GM21723 (cell line): Measurements from ENCODE around the gene KSR1.
"Not testable (repeated sequence)": the region's sequence is repeated elsewhere in the genome, so short reads cannot be mapped to it uniquely, and the experiment has no call there.

Source experiments
- ATAC-seq: cut with Tn5 transposase; IDR thresholded peaks from one replicate; pipeline ENCODE4 v1.9.1; 2021; ENCODE audit warnings: mild to moderate bottlenecking, moderate library complexity; ENCODE audit not compliant: unreplicated experiment

Gene KSR1

DNA sequence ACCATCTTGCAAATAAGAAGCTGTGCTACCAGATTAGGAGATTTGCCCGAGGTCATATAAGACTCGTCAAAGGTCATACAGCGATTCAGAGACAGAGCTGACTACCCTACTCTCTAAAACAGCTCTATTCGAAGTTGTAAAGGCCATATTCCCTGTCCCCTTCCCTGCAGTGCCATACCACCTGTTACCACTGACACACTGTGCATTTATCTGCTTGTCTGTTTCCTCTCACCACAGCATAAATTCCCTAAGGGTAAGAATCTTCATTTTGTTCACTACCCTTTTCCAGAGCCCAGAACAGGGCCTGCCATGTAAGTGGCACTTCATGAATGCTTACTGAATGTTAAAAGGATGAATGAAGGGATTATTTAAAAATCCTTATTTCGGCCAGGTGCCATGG, 3.4 kb upstream of the KSR1 start:
- ATAC-seq = no peak

DNA sequence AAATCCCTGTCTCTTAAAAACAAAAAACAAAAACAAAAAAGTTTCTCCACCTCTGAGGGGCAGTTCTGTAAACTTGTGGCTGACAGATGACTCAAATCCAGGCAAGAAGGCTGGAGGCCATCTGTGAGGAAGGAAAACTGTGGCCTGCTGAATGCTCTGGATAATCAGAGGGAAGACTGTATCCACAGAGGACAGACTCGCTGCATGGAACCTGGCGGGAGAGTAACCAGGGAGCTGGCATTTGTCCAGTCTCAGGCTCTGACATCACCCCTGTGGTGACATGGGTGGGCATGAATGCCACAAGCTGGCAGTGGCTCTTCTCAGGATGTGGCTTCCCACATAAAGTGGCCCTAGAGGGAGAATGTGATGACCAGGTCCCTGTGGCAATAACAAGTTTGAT, 2.8 kb upstream of the KSR1 start:
- ATAC-seq = no peak

DNA sequence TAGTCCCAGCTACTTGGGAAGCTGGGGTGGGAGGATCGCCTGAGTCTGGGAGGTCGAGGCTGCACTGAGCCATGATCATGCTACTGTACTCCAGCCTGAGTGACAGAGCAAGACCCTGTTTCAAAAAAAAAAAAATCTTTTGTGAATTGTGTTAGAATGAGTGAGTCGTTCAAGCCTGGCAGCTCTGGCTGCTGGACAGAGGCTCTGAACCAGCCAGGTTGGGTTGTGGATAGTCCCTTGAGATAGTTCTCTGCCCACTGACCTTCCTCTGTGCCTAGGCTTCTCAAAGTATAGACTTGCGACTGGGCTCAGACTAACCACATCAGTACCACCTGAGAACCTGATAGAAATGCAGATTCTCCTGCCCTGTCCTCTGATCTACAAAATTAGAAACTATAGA, 2.2 kb upstream of the KSR1 start:
- ATAC-seq = no peak

DNA sequence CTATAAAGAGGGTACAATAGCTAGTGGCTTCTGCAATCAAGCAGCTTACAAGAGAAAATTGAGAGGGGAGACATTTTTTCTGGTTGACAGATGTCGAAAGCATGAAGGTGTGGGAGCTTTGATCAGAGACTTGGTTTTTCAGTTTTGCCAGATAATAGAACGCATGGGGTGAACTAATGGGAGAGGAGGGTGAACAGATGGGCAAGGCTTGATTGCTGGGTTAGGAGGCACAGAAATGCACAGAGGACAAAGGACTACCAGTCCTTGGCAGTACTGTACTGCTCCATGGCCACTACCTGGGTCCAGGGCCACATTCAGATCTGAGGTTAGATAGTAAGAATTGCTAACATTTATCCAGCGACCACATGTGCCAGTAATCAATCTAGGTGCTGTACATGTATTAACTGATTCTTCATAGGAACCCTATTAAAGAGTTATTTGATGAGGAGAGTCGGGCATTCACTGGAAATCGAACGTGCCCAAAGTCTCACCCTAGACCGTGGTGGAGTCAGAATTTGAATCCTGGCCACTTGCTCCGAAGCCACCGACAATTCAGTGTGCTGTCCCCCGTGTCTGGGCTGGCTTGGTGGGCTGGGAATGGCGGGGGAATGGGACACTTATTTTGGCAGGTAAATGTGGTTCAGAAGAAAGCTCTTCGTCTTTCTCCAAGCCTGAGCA, 873 bp upstream of the KSR1 start:
- ATAC-seq = no peak

DNA sequence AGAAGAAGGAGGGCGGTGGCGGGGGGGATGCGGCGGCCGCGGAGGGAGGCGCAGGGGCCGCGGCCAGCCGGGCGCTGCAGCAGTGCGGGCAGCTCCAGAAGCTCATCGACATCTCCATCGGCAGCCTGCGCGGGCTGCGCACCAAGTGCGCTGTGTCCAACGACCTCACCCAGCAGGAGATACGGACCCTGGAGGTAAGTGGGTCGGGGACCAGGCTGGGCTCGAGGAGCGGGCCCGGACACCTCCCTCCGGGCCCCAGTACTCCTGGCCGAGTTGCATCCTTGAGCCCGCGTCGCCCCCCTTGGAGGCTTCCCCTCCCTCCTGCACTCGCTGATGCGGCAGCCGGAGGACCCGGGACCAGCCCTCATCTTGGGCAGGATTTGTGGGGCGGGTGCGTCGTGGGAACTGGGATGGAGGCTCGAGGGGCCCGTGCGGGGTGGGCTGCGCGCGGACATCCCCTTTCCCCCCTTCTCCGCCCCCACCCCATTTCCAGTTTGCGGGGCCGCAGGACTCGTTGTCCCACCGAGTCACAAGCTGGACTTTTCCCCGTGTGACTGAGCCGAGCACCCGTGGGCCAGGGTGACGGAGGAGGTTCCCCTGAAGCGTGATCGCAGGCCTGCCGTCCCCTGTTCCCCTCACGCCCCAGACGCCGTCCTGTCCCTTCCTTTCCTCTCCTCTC, 572 bp downstream of the KSR1 start:
- ATAC-seq = no peak

DNA sequence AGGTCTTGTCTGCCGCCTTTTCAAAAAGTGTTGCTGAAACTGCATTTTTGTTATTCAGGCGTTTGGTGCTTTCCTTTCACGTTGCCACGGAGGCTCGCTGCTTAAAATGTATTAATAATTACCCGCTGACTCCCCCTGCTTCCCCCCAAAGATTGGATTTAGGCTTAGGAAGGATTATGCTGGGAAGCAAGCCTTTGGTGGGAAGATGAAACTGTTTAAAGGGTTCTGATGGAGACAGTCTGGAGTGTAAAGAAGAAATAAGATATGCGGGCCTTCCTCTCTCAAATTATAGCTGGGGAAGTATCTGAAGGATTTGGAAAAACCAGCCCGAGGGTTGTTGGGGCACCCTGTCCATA, 1.1 kb downstream of the KSR1 start:
- ATAC-seq = no peak

DNA sequence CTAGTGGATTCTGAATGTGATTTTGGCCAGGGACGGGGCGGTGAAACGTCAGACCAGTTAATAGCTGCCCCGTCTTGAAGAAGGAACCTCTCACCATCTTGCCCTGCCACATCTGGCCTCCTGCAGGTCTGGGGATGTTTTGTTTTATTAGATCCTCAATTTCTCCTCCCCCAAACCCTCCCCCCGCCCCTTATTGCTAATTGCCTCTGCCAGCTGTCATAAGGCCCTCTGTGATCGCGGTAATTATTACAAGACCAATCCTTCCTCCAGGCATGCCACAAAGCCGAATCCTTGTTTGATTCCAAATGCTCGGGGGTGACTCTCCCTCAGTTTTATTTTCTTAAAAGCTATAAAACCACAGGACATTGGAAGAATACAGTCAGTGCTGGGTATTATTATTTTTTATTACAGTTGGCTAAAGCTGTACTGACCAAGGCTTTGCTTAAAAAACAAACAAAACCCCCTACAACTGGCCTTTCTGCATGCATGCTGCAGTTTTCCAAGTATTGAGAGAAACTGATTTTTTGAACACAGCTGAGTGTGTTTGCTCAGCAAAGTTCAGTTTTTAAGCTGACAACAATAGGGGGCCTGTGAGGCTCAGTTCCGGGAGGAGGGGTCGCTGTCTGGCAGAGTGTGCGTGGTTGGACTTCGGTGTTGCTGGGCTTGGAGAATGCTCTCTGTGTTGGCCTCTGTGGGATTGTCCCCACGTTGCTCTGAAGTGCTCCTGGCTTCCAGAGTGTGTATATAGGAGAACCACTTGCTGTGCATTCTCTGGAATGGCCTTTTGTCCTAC, 1.7 kb downstream of the KSR1 start:
- ATAC-seq = no peak

DNA sequence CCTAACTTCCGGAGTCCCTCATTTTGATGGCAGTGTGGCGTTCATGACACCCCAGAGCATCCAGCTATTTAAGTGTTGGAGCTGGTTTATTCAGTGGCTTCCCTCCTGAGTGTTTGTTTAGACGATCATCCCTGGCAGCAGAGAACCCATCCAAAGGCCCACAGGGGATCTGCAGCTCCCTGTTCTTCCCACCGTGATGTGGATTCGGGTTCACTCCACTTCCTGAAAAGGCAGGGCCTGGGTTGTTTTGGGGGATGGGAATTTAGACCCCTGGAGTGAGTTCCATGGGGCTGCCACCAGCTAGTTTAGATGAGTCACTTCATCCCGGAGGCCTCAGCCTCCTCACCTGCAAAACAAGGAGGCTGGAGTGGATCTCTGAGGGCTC, 2.3 kb downstream of the KSR1 start:
- no peak for ATAC-seq

DNA sequence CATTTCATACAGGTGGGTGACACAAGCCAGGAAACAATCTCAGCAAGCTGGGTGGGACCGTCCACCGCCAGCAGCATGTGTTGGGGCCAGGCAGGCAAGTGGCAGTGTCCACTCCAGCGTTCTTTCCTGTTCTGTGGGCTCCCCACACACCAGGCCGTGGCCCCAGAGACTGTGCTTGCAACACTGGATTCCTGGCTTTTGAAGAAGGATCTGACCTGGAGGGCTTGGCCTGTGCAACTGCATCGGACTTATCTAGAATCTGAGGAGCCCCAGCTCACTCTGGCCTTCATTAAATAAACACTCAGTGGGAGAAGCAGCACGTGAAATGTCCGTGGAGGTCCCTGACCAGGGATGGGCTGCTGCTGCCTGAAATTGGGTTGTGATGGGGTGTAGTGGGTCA, 3.2 kb downstream of the KSR1 start:
- no peak for ATAC-seq

DNA sequence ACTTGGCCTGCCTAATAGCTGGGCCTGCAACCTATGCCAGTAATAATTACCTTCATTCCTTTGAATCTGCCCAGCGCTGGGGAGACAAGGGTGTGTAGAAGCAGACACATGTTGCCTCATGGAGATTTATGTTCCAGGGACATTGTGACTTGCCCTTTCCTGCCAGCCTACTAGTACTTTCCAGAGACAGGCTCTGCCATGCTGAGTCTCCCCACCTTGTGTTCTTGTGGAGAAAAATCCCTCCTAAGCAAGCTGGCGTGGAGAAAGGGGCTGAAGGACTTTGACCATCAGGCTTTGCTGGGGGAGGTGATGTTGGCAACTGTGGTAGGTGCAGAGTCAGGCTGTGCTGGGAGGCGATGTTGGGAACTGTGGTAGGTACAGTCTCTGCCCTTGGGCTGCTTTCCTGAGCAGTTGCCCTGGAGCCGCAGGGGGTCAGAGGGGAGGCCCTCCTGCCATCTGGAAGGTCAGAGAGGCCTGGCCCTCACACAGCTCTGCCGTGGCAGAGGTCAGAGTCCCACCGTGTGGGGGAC, 4.0 kb downstream of the KSR1 start:
- ATAC-seq = no peak

DNA sequence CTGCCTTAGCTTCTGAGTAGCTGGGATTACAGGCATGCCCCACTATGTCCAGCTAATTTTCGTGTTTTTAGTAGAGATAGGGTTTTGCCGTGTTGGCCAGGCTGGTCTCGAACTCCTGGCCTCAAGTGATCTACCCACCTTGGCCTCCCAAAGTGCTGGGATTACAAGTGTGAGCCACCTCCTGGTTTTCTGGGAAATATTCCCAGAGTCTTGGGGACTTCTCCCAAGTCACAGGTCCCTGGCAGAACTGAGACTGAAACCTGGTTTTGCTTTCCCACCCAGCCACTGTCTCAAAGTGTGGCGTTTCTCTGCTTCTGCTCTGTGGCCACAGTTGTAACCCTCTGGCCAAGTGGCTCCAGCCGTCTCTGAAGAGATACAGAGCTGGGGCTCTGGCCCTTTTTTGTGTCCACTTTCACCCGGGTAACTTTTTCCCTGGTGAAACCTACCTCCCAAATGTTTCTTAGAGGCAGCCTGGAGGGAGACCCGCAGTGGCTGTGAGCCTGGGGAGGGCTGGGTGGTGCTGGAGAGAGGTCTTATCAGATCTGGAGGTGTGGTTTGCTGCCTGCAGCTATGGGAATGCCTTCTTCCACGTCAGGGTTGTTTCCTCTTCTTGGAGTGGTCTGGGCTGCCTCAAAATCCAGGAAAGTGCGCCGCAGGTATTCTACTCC, 5.1 kb downstream of the KSR1 start:
- ATAC-seq = no peak

DNA sequence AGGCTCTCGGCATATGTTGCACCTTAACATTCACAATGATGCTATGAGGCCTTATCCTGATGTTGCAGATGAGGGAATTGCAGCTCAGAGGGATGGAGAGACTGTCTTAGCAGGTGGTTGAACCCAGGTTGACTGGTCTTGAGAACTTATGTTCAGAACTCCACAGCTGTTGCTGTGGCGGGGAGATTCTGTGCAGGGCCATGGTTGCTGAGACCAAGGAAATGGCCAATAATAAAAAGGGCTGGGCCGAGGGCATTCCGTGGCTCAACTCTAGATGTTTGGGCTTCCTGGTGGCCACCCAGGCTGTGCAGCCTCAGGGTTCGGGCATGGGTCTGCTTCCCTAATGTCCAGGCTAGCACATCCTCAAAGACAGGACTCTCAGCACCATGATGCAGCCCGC, 5.9 kb downstream of the KSR1 start:
- ATAC-seq = no peak

DNA sequence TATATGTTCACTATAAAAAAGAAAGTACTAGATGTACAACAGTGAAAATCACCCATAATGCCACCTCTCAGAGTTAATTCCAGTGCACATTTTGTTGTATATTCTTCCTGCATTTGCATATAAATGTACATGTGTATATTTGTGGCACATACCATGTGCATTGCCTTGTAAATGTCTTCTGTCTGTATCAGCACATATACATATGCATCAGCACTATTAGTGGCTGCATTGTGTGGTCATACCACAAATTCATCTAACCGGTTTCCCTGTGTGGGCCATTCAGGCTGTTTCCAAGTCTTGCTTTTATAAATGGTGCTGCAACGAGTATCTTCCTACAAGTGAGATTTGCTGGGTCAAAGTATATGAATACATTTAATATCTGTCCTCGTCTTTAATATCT, 6.5 kb downstream of the KSR1 start:
- ATAC-seq = no peak

DNA sequence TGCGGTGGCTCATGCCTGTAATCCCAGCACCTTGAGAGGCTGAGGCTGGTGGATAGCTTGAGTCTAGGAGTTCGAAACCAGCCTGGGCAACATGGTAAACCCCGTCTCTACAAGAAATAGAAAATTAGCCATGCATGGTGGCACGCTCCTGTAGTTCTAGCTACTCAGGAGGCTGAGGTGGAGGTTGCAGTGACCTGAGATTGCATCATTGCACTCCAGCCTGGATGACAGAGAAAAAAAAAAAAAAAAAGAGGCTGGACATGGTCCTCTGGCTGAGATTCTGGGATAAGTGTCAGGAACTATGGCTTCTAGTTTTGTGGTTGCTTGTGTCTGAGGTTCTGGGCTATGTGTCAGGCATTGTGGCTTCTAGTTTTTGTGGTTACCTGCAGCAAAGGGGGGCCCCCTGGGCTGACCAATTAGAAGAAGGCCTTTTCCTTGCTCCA, 7.0 kb downstream of the KSR1 start:
- no peak for ATAC-seq

DNA sequence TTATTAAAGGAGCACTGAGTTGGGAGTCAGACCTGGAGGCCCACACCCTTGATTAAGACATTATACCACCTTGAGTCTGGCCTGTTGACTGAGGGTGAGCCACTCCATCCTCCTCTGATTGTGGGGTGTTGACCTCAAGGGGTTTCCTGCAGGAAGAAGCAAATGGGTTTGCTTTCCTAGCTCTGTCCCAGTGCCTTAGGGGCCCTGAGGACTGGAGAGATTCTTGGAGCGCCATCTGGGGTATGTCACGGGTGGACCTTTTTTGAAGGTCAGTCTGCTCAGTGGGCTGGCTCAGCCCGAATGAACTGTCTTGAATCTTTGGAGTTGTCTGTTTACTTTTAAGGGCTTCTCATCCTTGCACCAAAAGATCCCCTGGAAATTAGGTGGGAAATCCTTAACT, 7.8 kb downstream of the KSR1 start:
- not testable (repeated sequence) for ATAC-seq

DNA sequence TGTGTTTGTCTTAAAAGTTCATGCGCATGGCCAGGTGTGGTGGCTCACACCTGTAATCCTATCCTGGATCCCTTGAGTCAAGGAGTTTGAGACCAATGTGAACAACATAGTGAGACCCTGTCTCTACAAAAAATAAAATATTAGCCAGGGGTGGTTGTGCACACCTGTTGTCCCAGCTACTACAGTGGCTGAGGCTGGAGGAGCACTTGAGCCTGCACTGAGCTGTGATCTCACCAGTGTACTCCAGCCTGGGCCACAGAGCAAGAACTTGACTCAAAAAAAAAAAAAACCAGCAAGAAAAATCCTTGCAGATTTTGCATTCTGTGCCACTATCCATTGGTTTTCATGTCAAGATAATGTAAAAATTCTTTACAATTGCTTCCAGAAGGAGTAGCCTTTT, 8.2 kb downstream of the KSR1 start:
- no peak for ATAC-seq

DNA sequence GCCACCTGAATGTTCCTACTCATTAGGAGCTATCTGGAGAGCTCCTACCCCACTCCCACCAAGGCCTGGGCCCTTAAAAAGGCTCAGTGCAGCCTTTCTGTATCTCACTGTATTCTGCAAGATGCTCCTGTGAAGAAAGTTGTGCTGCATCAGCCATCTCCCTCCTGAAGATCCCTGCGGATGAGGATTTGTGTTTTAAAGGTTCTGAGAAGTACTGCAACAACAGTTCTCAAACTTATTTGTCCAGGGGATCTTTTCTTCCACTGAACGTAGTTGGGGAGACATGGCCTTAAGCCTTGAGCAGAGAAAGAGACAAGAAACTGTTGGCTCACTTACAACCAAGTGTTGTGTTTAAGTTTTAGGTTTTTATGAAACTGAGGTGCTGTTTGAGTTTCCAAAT, 9.6 kb downstream of the KSR1 start:
- not testable (repeated sequence) for ATAC-seq

DNA sequence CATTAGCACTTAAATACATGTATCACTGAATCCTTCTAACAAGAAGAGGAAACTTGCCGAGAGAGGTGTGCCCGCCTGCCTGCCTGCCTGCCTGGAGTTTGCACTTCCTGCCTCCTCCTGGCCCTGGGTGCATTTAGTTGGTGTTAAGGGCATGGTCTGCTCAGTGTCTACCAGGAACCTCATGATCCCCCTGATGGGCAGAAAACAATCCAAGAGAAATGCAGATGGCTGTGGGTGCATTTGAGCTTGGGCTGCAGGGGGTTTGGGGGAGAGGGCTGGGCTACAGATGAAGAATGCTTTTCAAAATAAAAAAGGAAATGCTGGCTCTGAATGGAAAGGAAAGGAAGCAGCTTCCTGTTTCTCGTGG, 10.1 kb downstream of the KSR1 start:
- peak; percentile 2 for ATAC-seq

DNA sequence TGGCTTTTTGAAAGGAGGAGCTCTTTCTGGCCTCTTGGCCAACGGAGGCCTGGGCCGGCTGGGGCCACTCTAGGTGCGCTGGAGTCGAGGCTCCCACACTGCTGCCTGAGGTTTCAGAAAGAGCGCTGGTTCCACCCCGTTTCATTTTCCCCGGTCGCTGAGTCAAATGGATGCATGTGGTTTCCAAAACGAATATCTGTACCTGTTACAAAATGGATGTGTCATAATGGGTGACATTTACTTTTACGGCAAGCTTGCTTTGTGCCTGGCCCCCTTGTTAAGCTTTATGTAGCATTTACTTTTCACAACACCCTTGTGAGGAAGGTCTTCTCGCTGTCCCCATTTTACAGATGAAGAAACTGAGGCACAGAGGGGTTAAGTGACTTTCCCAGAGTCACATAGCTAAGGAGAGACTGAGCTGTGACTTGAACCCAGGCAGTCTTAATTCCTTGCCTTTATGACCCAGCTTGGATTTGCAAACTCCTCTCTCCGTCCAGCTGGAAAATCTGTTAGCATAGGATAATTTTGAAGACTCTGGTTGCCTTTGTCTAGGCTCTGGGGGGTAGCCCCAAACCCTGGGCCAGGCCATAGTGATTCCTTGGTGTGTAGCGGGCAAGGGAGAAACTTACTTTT, 10.6 kb downstream of the KSR1 start:
- ATAC-seq = peak; percentile 70

DNA sequence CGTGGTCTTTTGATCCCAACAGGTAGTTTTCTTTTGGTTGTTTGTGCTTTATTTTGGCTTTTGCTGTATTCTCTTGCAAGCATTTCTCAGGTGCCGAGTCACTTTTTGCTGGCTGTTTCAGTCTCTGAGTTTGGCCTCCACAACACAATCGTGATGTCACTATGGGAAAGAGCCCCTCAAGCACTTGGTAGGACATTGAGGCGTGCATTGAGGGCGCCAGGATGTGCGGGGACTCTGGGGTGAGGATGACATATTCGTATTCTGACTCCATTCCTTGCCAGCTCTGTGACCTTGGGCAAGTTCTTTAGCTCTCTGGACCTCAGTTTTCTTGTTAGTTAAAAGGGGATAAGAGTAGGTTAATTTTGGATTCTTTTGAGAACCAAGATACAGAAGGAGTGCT, 13.0 kb downstream of the KSR1 start:
- no peak for ATAC-seq
